ENCODE data around the gene NTM. TPM values are rescaled to one million over a fixed set of nuclear protein-coding genes. Genes with fewer than 3 reads are reported as not detected.
A peak's percentile ranks its signal among the peaks of the same experiment; 100 is the strongest.

NTM gene
- total and polyA plus RNA-seq, 12 donors: 0.43 to 3.0 (median 1.3) TPM

- H3K27ac ChIP-seq: no peak overlapping the region
- DNase-seq (no peak), ATAC-seq (peak in 4 of 8 donors; percentile 50 to 65 (median 57))
- peaks cover 0 to 1% (median 0%) of the 10 kb centered on the region in 9 donors for H3K4me1 ChIP-seq
- intact Hi-C loops (cut with DNase I): loop anchor here in 6 of 10 donors (5.0 to 10.0 kb wide), 5 partner anchors 185 to 288 kb away; no protein-coding TSS in a partner anchor
- TF ChIP-seq CTCF (IDR thresholded peaks at IDR 0.05): no peak
- H3K36me3 ChIP-seq: no peaks in the 10 kb centered on the region
- peaks cover 0 to 23% (median 6%) of the 10 kb centered on the region in 7 donors for H3K27me3 ChIP-seq
- H3K4me3 ChIP-seq: no peak overlapping the region
- H3K9me3 ChIP-seq: no peaks in the 10 kb centered on the region
- 75 to 76% methylated on average over 4 of the region's 4 CpGs for WGBS, 2 donors
Measured at GRCh38 chr11:132119573-132119972, 749.2 kb downstream of the NTM start.

GRCh38 chr11:132122735-132123134 lies 752.3 kb downstream of the NTM start:
- peaks cover 0 to 22% (median 2%) of the 10 kb centered on the region in 7 donors for H3K27me3 ChIP-seq
- no peak overlapping the region for H3K27ac ChIP-seq
- ATAC-seq: no peak
- intact Hi-C loops (cut with DNase I): loop anchor here in 2 of 10 donors (10.0 kb wide), 2 partner anchors 98 to 258 kb away; no protein-coding TSS in a partner anchor
- no peak for DNase-seq
- H3K9me3 ChIP-seq: no peaks in the 10 kb centered on the region
- no peaks in the 10 kb centered on the region for H3K36me3 ChIP-seq
- H3K4me3 ChIP-seq: no peak overlapping the region
- no peak for TF ChIP-seq CTCF (IDR thresholded peaks at IDR 0.05)
- H3K4me1 ChIP-seq: peaks cover 0 to 19% (median 14%) of the 10 kb centered on the region in 9 donors
- WGBS, 2 donors: 58 to 63% methylated on average over 4 of the region's 4 CpGs

GRCh38 chr11:132123449-132123848 lies 753.0 kb downstream of the NTM start:
- 76 to 77% methylated on average over 10 of the region's 10 CpGs for WGBS, 2 donors
- intact Hi-C loops (cut with DNase I): loop anchor here in 2 of 10 donors (10.0 kb wide), 2 partner anchors 99 to 259 kb away; no protein-coding TSS in a partner anchor

More at GRCh38 chr11:132123449-132123848, 753.0 kb downstream of the NTM start:
- no peak for DNase-seq
- peaks cover 0 to 20% (median 2%) of the 10 kb centered on the region in 7 donors for H3K27me3 ChIP-seq
- ATAC-seq: no peak
- no peak for TF ChIP-seq CTCF (IDR thresholded peaks at IDR 0.05)
- no peaks in the 10 kb centered on the region for H3K36me3 ChIP-seq
- peaks cover 0 to 19% (median 14%) of the 10 kb centered on the region in 9 donors for H3K4me1 ChIP-seq
- no peak overlapping the region for H3K4me3 ChIP-seq
- no peak overlapping the region for H3K27ac ChIP-seq
- no peaks in the 10 kb centered on the region for H3K9me3 ChIP-seq
